K562 (cell line): ENCODE measurements around the gene BRINP1. TPM values are rescaled to one million over a fixed set of nuclear protein-coding genes. Genes with fewer than 3 reads are reported as not detected.

Source experiments
- ATAC-seq: fragments of 200-7000 bp; cut with Tn5 transposase; 3 replicates; pipeline ENCODE4 v1.9.1; 2020; ENCODE audit warnings: moderate library complexity
- BruUV-seq: library from RNA; stranded (reverse); fragments of 400-500 nt; replicated peaks from 2 replicates; lab custom pipeline; 2021; lab: Mats Ljungman, UMichigan
- CTCF ChIA-PET: fragments of 300-600 bp; formaldehyde crosslinking; extraction: SDS; loops from one replicate; lab custom pipeline; 2021; ENCODE audit warnings: low intra/inter-chr PET ratio; lab: Yijun Ruan, JAX
- POLR2A ChIA-PET: fragments of 300-600, 350-650 bp; sonication (Branson Sonifier 250); formaldehyde crosslinking; extraction: SDS; loops from one replicate; lab custom pipeline; 2021; ENCODE audit warnings: antibody characterized with exemption, inconsistent platforms; lab: Yijun Ruan, JAX
- DNase-seq, 4 experiments: peaks; one replicate each; pipeline versions ENCODE4 v3.0.0 to v3.0.0-alpha.2; 2011 to 2018; ENCODE audit warnings: low spot score in 3 of 4, mixed read lengths in 3 of 4; ENCODE audit errors: extremely low read depth in 1 of 4
- FAIRE-seq: peaks from 2 replicates; lab custom pipeline; 2011; peaks lifted over from hg19 to GRCh38; lab: Jason Lieb, UNC
- H2AFZ ChIP-seq: 2 replicates; pipeline ENCODE4 v1.6.0; 2011; ENCODE audit warnings: low read depth, low read length, control low read depth, inconsistent platforms
- H3K27ac ChIP-seq: fragments of 200-600 bp; 3 replicates; pipeline ENCODE4 v1.8.0; 2011; ENCODE audit warnings: low read depth, mild to moderate bottlenecking, control low read depth, inconsistent platforms, low read length, moderate library complexity, mixed read lengths; ENCODE audit errors: extremely low read depth
- H3K27me3 ChIP-seq, 2 experiments: fragments of 300-600 bp in 1 of 2; 2 replicates in 1 of 2; 3 replicates in 1 of 2; pipeline versions ENCODE4 v1.6.0 to v1.8.0; 2011; ENCODE audit warnings: inconsistent platforms in 2 of 2, low read length in 2 of 2, mild to moderate bottlenecking in 1 of 2, mixed read lengths in 1 of 2, moderate library complexity in 1 of 2; ENCODE audit not compliant: control insufficient read depth in 2 of 2, insufficient read depth in 2 of 2
- H3K36me3 ChIP-seq: fragments of 300-600 bp; 3 replicates; pipeline ENCODE4 v1.8.0; 2011; ENCODE audit warnings: mild to moderate bottlenecking, low read length, inconsistent platforms; ENCODE audit not compliant: control insufficient read depth, insufficient read depth
- H3K4me1 ChIP-seq, 2 experiments: fragments of 200-600 bp in 1 of 2; replicated peaks in 1 of 2; 2 replicates in 1 of 2; 3 replicates in 1 of 2; pipeline versions ENCODE4 v1.5.1 to v1.8.0; 2011; ENCODE audit warnings: inconsistent platforms in 2 of 2, low read length in 2 of 2, mild to moderate bottlenecking in 1 of 2, mixed read lengths in 1 of 2, moderate library complexity in 1 of 2; ENCODE audit not compliant: control insufficient read depth in 2 of 2, insufficient read depth in 2 of 2
- H3K4me2 ChIP-seq: 2 replicates; pipeline ENCODE4 v1.6.1; 2011; ENCODE audit warnings: low read length, control low read depth, inconsistent platforms, mixed read lengths; ENCODE audit not compliant: insufficient read depth
- H3K4me3 ChIP-seq: fragments of 200-600 bp; sonication (generic), shearing (Covaris generic); 2 replicates; pipeline ENCODE4 v1.5.1; 2016; ENCODE audit warnings: control low read depth, inconsistent platforms
- H3K79me2 ChIP-seq: fragments of 200-600 bp; 3 replicates; pipeline ENCODE4 v1.8.0; 2011; ENCODE audit warnings: low read length, inconsistent platforms; ENCODE audit not compliant: control insufficient read depth, insufficient read depth
- H3K9ac ChIP-seq, 2 experiments: 2 replicates each; pipeline versions ENCODE4 v1.6.0 to v1.6.1; 2011; ENCODE audit warnings: low read depth in 2 of 2, low read length in 2 of 2, control low read depth in 1 of 2, inconsistent platforms in 1 of 2, mild to moderate bottlenecking in 1 of 2, mixed read lengths in 1 of 2; ENCODE audit not compliant: insufficient read depth in 1 of 2
- H3K9me1 ChIP-seq: one replicate; pipeline ENCODE4 v1.6.0; 2011; ENCODE audit warnings: inconsistent platforms, mild to moderate bottlenecking, low read length, moderate library complexity; ENCODE audit not compliant: control insufficient read depth, insufficient read depth
- H3K9me3 ChIP-seq: replicated peaks from 2 replicates; pipeline ENCODE4 v1.5.1; 2011; ENCODE audit warnings: low read depth, low read length, inconsistent platforms; ENCODE audit not compliant: control insufficient read depth, insufficient read depth
- H4K20me1 ChIP-seq: replicated peaks from 2 replicates; pipeline ENCODE4 v1.6.1; 2011; ENCODE audit warnings: low read length, inconsistent platforms, mixed read lengths; ENCODE audit not compliant: control insufficient read depth, insufficient read depth
- AFF1 ChIP-seq, 2 experiments: fragments of 450-650 bp; IDR thresholded peaks; 2 replicates each; pipeline ENCODE4 v1.6.1; 2018; ENCODE audit warnings: mild to moderate bottlenecking in 2 of 2, low read depth in 1 of 2; ENCODE audit not compliant: partially characterized antibody in 2 of 2
- E2F6 ChIP-seq, 2 experiments: IDR thresholded peaks; 2 replicates each; pipeline ENCODE4 v1.6.1; 2011; ENCODE audit warnings: borderline replicate concordance in 1 of 2, control low read depth in 1 of 2, low read depth in 1 of 2, low read length in 1 of 2, mild to moderate bottlenecking in 1 of 2, mixed read lengths in 1 of 2, moderate library complexity in 1 of 2; ENCODE audit not compliant: insufficient read depth in 1 of 2, insufficient read length in 1 of 2, poor library complexity in 1 of 2, severe bottlenecking in 1 of 2; ENCODE audit errors: extremely low read depth in 1 of 2
- E4F1 ChIP-seq: fragments of 250-450 bp; sonication (Bioruptor Pico); IDR thresholded peaks from 2 replicates; pipeline ENCODE4 v1.5.0; 2021; ENCODE audit warnings: mild to moderate bottlenecking, borderline replicate concordance
- ESRRA ChIP-seq: fragments of 450-650 bp; IDR thresholded peaks from 2 replicates; pipeline ENCODE4 v1.6.1; 2014; ENCODE audit warnings: low read depth, mild to moderate bottlenecking, moderate library complexity, borderline replicate concordance
- KAT2B ChIP-seq: IDR thresholded peaks from one replicate; pipeline ENCODE4 v1.6.1; 2012; ENCODE audit warnings: low read depth, mild to moderate bottlenecking, control low read depth, inconsistent platforms, low read length, moderate library complexity
- KDM5B ChIP-seq: fragments of 200-600 bp; sonication (generic); IDR thresholded peaks from 2 replicates; pipeline ENCODE4 v1.6.1; 2012; ENCODE audit warnings: low read depth, mild to moderate bottlenecking, moderate library complexity, low read length, control low read depth, inconsistent platforms; ENCODE audit not compliant: insufficient replicate concordance
- MCM3 ChIP-seq: fragments of 450-650 bp; IDR thresholded peaks from 2 replicates; pipeline ENCODE4 v1.6.1; 2016
- MED1 ChIP-seq: sonication (generic); formaldehyde crosslinking; IDR thresholded peaks from 2 replicates; pipeline ENCODE4 v1.8.1; 2023; ENCODE audit warnings: missing genetic modification reagents, borderline replicate concordance
- MYNN ChIP-seq, 2 experiments: sonication (generic); formaldehyde crosslinking in 1 of 2; IDR thresholded peaks; 2 replicates each; pipeline versions ENCODE4 v1.5.0 to v1.6.1; 2016 to 2020; ENCODE audit warnings: antibody characterized with exemption in 1 of 2, missing genetic modification reagents in 1 of 2
- NCOR1 ChIP-seq: fragments of 450-650 bp; IDR thresholded peaks from 2 replicates; pipeline ENCODE4 v1.6.1; 2016; ENCODE audit warnings: mild to moderate bottlenecking, moderate library complexity
- RBM39 ChIP-seq: fragments of 200-400 bp; formaldehyde crosslinking; optimal IDR thresholded peaks from 2 replicates; pipeline ENCODE3; 2018; ENCODE audit warnings: low read depth, low read length
- TFAM ChIP-seq: fragments of 250-450 bp; sonication (Bioruptor Pico); conservative IDR thresholded peaks from 2 replicates; pipeline ENCODE4 v1.5.0; 2021; ENCODE audit warnings: mild to moderate bottlenecking, moderate library complexity
- USF2 ChIP-seq: sonication (generic); formaldehyde crosslinking; IDR thresholded peaks from 2 replicates; pipeline ENCODE4 v1.5.0; 2020; ENCODE audit warnings: missing genetic modification reagents
- ZKSCAN8 ChIP-seq: fragments of 200-800 bp; sonication (Bioruptor generic); IDR thresholded peaks from 2 replicates; pipeline ENCODE4 v1.6.1; 2016; ENCODE audit warnings: missing genetic modification characterization, missing compliant biosample characterization
- WGBS: fragments of 100-300 bp; shearing (Covaris generic); methylation state at CpG from one replicate; pipeline ENCODE4 v1.1.6; 2016; ENCODE audit warnings: low coverage, mixed read lengths; ENCODE audit not compliant: insufficient coverage; ENCODE audit errors: missing lambda C conversion rate; 5-methylcytosine and 5-hydroxymethylcytosine counted together
- in situ Hi-C: fragments of 300-500 bp; cut with MboI; formaldehyde crosslinking; loops from 4 replicates; pipeline ENCODE4 v1.15.0; 2018; ENCODE audit warnings: inconsistent platforms, mixed read lengths
- intact Hi-C: fragments of 100-400 bp; cut with micrococcal nuclease; formaldehyde crosslinking; loops from 2 replicates; pipeline ENCODE4 v1.14.2; 2022
- polyA plus RNA-seq, 8 experiments: library from polyadenylated mRNA; depleted of rRNA in 4 of 8; stranded (reverse) in 5 of 8; unstranded in 3 of 8; fragments of >200 nt; fragmentation: Nextera tagmentation in 2 of 8; fragmentation: Illumina TruSeq in 1 of 8; extraction: Ambion mirVana in 2 of 8; extraction: Trizol in 1 of 8; gene quantifications; 2 replicates each; pipeline versions ENCODE4 v1.2.1 to v1.2.3, GENCODE V29; 2011 to 2014; ENCODE audit warnings: inconsistent platforms in 1 of 8, missing spikeins in 1 of 8
- total RNA-seq, 7 experiments: library from RNA; depleted of rRNA in 6 of 7; stranded (reverse); fragments of >200 nt in 6 of 7; fragmentation: Illumina TruSeq in 2 of 7; extraction: Trizol in 2 of 7; gene quantifications; 2 replicates each; pipeline versions ENCODE4 v1.2.1 to v1.2.3, GENCODE V29; 2011 to 2021; ENCODE audit warnings: low replicate concordance in 1 of 7

BRINP1 gene
- total and polyA plus RNA-seq, 9 of the 15 experiments (the other 6 are each of a cell fraction or from before 2014, with no cell fraction given): not detected

- in situ Hi-C loops (no loop called here), intact Hi-C loops (no loop called here)
- no TSS peak for BruUV-seq
- H3K4me1 ChIP-seq: no peaks in the 10 kb centered on the region
- no peak for ATAC-seq
- no peak for FAIRE-seq
- H2AFZ ChIP-seq: no peak overlapping the region
- POLR2A ChIA-PET: no interaction called here
- H3K9ac ChIP-seq: no peak overlapping the region
- WGBS: 0% methylated on average over 4 of the region's 4 CpGs
- H3K36me3 ChIP-seq: no peaks in the 10 kb centered on the region
- CTCF ChIA-PET: no interaction called here
- H3K4me2 ChIP-seq: no peak overlapping the region
- H4K20me1 ChIP-seq: no peaks in the 10 kb centered on the region
- H3K4me3 ChIP-seq: no peak overlapping the region
- DNase-seq: no peak
- H3K79me2 ChIP-seq: no peaks in the 10 kb centered on the region
- H3K9me3 ChIP-seq: no peaks in the 10 kb centered on the region; the same call in 1 of the 2 replicates
- no peaks in the 10 kb centered on the region for H3K27me3 ChIP-seq
- H3K27ac ChIP-seq: no peak overlapping the region
- no peaks in the 10 kb centered on the region for H3K9me1 ChIP-seq
- no peak for TF ChIP-seq E4F1 (CRISPR knock-in tag)
- no peak for TF ChIP-seq USF2 (CRISPR knock-in tag)
- TF ChIP-seq KAT2B: no peak
- TF ChIP-seq ZKSCAN8 (CRISPR knock-in tag): no peak
- TF ChIP-seq NCOR1: no peak
- TF ChIP-seq MCM3: no peak
- TF ChIP-seq KDM5B: no peak
- no peak for TF ChIP-seq MED1 (CRISPR knock-in tag)
- no peak for TF ChIP-seq MYNN (IDR thresholded peaks at IDR 0.05)
- TF ChIP-seq MYNN (CRISPR knock-in tag; IDR thresholded peaks at IDR 0.05): no peak
- no peak for TF ChIP-seq TFAM (CRISPR knock-in tag)
- TF ChIP-seq RBM39: no peak
- TF ChIP-seq E2F6 (IDR thresholded peaks at IDR 0.05; ENCODE audit: borderline replicate concordance in 1 of 2, extremely low read depth in 1 of 2, insufficient read depth in 1 of 2, insufficient read length in 1 of 2, low read depth in 1 of 2, low read length in 1 of 2, poor library complexity in 1 of 2, severe bottlenecking in 1 of 2): no peak
- TF ChIP-seq ESRRA: no peak
- no peak for TF ChIP-seq AFF1 (IDR thresholded peaks at IDR 0.05; ENCODE audit: low read depth in 1 of 2, partially characterized antibody in 2 of 2)
These were observed 55.4 kb downstream of the BRINP1 start for GRCh38 chr9:119313846-119314245.
